ENCODE measurements around the gene TP53AIP1. TPM values are rescaled to one million over a fixed set of nuclear protein-coding genes. Genes with fewer than 3 reads are reported as not detected.

Gene TP53AIP1
- total and polyA plus RNA-seq, 10 of the 15 experiments (the other 5 are each of a cell fraction or from before 2014, with no cell fraction given), result 0.01 TPM; not detected in 9

- Histone ChIP-seq H3K9ac (ENCODE audit: control insufficient read depth, insufficient read depth, low read length) (no peak overlapping the region), H3K4me1 (ENCODE audit: control insufficient read depth, insufficient read depth, low read length) (no peaks in the 10 kb centered on the region), H3K27me3 (replicated peaks in 1 of 2; ENCODE audit: control insufficient read depth in 2 of 2, insufficient read depth in 2 of 2, low read length in 1 of 2) (peaks cover 0 to 7% of the 10 kb centered on the region in 2 experiments; a peak in 2 of 4 replicates), H3K27ac (ENCODE audit: control insufficient read depth, insufficient read depth) (no peak overlapping the region), H3K79me2 (ENCODE audit: control insufficient read depth, insufficient read depth, low read length) (no peaks in the 10 kb centered on the region), H3K4me2 (ENCODE audit: control insufficient read depth, insufficient read depth) (no peak overlapping the region), H3K4me3 (no peak overlapping the region), H4K20me1 (ENCODE audit: control insufficient read depth, insufficient read depth) (no peaks in the 10 kb centered on the region; the same call in 1 of the 2 replicates), H2AFZ (ENCODE audit: control insufficient read depth, low read depth, low read length) (no peak overlapping the region), H3K36me3 (ENCODE audit: control insufficient read depth in 2 of 2, insufficient read depth in 2 of 2, low read length in 1 of 2) (no peaks in the 10 kb centered on the region), H3K9me3 (replicated peaks; ENCODE audit: control insufficient read depth, insufficient read depth, low read length) (no peaks in the 10 kb centered on the region)
- ChIA-PET POLR2A (no interaction called here), SMC1A (ENCODE audit: uncharacterized antibody, unreplicated experiment) (interaction anchor here (0.7 to 1.0 kb wide), 2 partner anchors 12 kb away, joined by 3 read pairs; no protein-coding TSS in a partner anchor), CTCF (interaction anchor here (0.9 to 4.9 kb wide), 4 partner anchors 9 to 54 kb away, joined by 3 to 21 read pairs (median 4); no protein-coding TSS in a partner anchor), RAD21 (ENCODE audit: unreplicated experiment) (interaction anchor here (1.0 to 1.1 kb wide), 3 partner anchors 15 to 36 kb away, joined by 3 to 6 read pairs (median 3); no protein-coding TSS in a partner anchor)
- ATAC-seq, result no peak
- FAIRE-seq, result no peak
- intact Hi-C loops (cut with micrococcal nuclease; ENCODE audit: unreplicated experiment) (no loop called here), in situ Hi-C loops (cut with MboI) (no loop called here)
- TF ChIP-seq IRF3 (IDR thresholded peaks at IDR 0.05) (no peak), MYB (IDR thresholded peaks at IDR 0.05; ENCODE audit: borderline replicate concordance, low read depth, low read length) (no peak)
- no TSS peak for BruUV-seq (replicated peaks)
- 42% methylated on average over 11 of the region's 11 CpGs for WGBS (ENCODE audit: insufficient coverage, insufficient replicate concordance, low lambda C conversion rate, missing lambda C conversion rate)
- no peak for DNase-seq (ENCODE audit: low read depth, low spot score)
Observed at GRCh38 chr11:128939591-128939990, 3.1 kb downstream of the TP53AIP1 start.

- ChIA-PET POLR2A (no interaction called here), CTCF (interaction anchor here (1.1 to 4.9 kb wide), 2 partner anchors 10 to 53 kb away, joined by 3 to 21 read pairs; no protein-coding TSS in a partner anchor), SMC1A (ENCODE audit: uncharacterized antibody, unreplicated experiment) (interaction anchor here (1.1 kb wide), 1 partner anchor 14 kb away, joined by 3 read pairs; no protein-coding TSS in a partner anchor), RAD21 (ENCODE audit: unreplicated experiment) (no interaction called here)
- no peak for TF ChIP-seq SKIL (IDR thresholded peaks at IDR 0.05; ENCODE audit: low read depth, poor library complexity, severe bottlenecking)
- TF ChIP-seq SP1 (IDR thresholded peaks at IDR 0.05; ENCODE audit: low read depth, low read length), result no peak
- no peak for TF ChIP-seq CHD2 (IDR thresholded peaks at IDR 0.05; ENCODE audit: borderline replicate concordance, low read depth, low read length)
- TF ChIP-seq GABPA (IDR thresholded peaks at IDR 0.05; ENCODE audit: low read depth), result no peak
- no peak for TF ChIP-seq KLF5 (IDR thresholded peaks at IDR 0.05; ENCODE audit: partially characterized antibody)
- TF ChIP-seq SUZ12 (IDR thresholded peaks at IDR 0.05; ENCODE audit: unreplicated experiment), result no peak
- TF ChIP-seq NFYB (IDR thresholded peaks at IDR 0.05; ENCODE audit: insufficient read depth, low read depth, low read length), result no peak
- Histone ChIP-seq H3K36me3 (ENCODE audit: control insufficient read depth in 2 of 2, insufficient read depth in 2 of 2, low read length in 1 of 2) (no peaks in the 10 kb centered on the region), H3K79me2 (ENCODE audit: control insufficient read depth, insufficient read depth, low read length) (no peaks in the 10 kb centered on the region), H4K20me1 (ENCODE audit: control insufficient read depth, insufficient read depth) (no peaks in the 10 kb centered on the region; the same call in 1 of the 2 replicates), H3K4me3 (no peak overlapping the region), H3K27me3 (replicated peaks in 1 of 2; ENCODE audit: control insufficient read depth in 2 of 2, insufficient read depth in 2 of 2, low read length in 1 of 2) (peaks cover 0 to 7% of the 10 kb centered on the region in 2 experiments; a peak in 2 of 4 replicates), H3K4me1 (ENCODE audit: control insufficient read depth, insufficient read depth, low read length) (no peaks in the 10 kb centered on the region), H2AFZ (ENCODE audit: control insufficient read depth, low read depth, low read length) (no peak overlapping the region), H3K9me3 (replicated peaks; ENCODE audit: control insufficient read depth, insufficient read depth, low read length) (no peaks in the 10 kb centered on the region), H3K4me2 (ENCODE audit: control insufficient read depth, insufficient read depth) (no peak overlapping the region), H3K27ac (ENCODE audit: control insufficient read depth, insufficient read depth) (no peak overlapping the region), H3K9ac (ENCODE audit: control insufficient read depth, insufficient read depth, low read length) (no peak overlapping the region)
- ATAC-seq, result no peak
- intact Hi-C loops (cut with micrococcal nuclease; ENCODE audit: unreplicated experiment), result no loop called here
- 29% methylated on average over 16 of the region's 16 CpGs for WGBS (ENCODE audit: insufficient coverage, insufficient replicate concordance, low lambda C conversion rate, missing lambda C conversion rate)
- in situ Hi-C loops (cut with MboI), result no loop called here
- BruUV-seq (replicated peaks), result no TSS peak
- no peak for FAIRE-seq
- no peak for DNase-seq (ENCODE audit: low read depth, low spot score)
Observed at GRCh38 chr11:128938156-128938885, 4.3 kb downstream of the TP53AIP1 start.

Measured in GM12878 (cell line).